Measurements from ENCODE around the gene BCL3.

- peak in 2 of 3 experiments; percentile 17 to 60 for TF ChIP-seq CTCF (optimal IDR thresholded peaks at IDR 0.05 in 1 of 3, IDR thresholded peaks at IDR 0.05 in 1 of 3, conservative IDR thresholded peaks at IDR 0.05 in 1 of 3; ENCODE audit: extremely low read depth in 1 of 3, insufficient read depth in 2 of 3, low read length in 3 of 3)
- no peak for TF ChIP-seq EZH2 (IDR thresholded peaks at IDR 0.05; ENCODE audit: low read length)
These were observed 59.3 kb downstream of the BCL3 start for GRCh38 chr19:44807652-44808462.
